ENCODE data around the gene DGCR8. TPM values are rescaled to one million over a fixed set of nuclear protein-coding genes. Genes with fewer than 3 reads are reported as not detected.

Gene DGCR8
- total and polyA plus RNA-seq, 12 donors = 8.3 to 26.3 (median 14.0) TPM

- TF ChIP-seq CTCF (IDR thresholded peaks at IDR 0.05) = no peak
- 81% methylated on average over 14 of the region's 14 CpGs for WGBS, 2 donors
- peaks cover 0 to 36% (median 0%) of the 10 kb centered on the region in 9 donors for H3K36me3 ChIP-seq
- intact Hi-C loops (cut with DNase I) = no loop called here
- no peaks in the 10 kb centered on the region for H3K27me3 ChIP-seq
- no peak overlapping the region for H3K27ac ChIP-seq
- H3K4me1 ChIP-seq = no peaks in the 10 kb centered on the region
- no peak overlapping the region for H3K4me3 ChIP-seq
- no peaks in the 10 kb centered on the region for H3K9me3 ChIP-seq
- no peak for ATAC-seq
- DNase-seq = no peak
These were observed 67.4 kb downstream of the DGCR8 start for GRCh38 chr22:20147237-20147988.

- no peaks in the 10 kb centered on the region for H3K4me1 ChIP-seq
- ATAC-seq (no peak), DNase-seq (no peak)
- WGBS, 2 donors = 86 to 89% methylated on average over 15 to 18 of the region's 18 CpGs
- peaks cover 0 to 28% (median 0%) of the 10 kb centered on the region in 9 donors for H3K36me3 ChIP-seq
- no peak overlapping the region for H3K4me3 ChIP-seq
- no peak overlapping the region for H3K27ac ChIP-seq
- intact Hi-C loops (cut with DNase I) = no loop called here
- no peaks in the 10 kb centered on the region for H3K27me3 ChIP-seq
- no peak for TF ChIP-seq CTCF (IDR thresholded peaks at IDR 0.05)
- no peaks in the 10 kb centered on the region for H3K9me3 ChIP-seq
These were observed 68.4 kb downstream of the DGCR8 start for GRCh38 chr22:20148414-20148813.

GRCh38 chr22:20149257-20150250 is 69.5 kb downstream of the DGCR8 start:
- no peak overlapping the region for H3K27ac ChIP-seq
- H3K9me3 ChIP-seq = no peaks in the 10 kb centered on the region
- 78 to 79% methylated on average over 31 to 32 of the region's 32 CpGs for WGBS, 2 donors
- ATAC-seq = peak in 1 of 8 donors; percentile 28
- no peaks in the 10 kb centered on the region for H3K27me3 ChIP-seq
- no peak overlapping the region for H3K4me3 ChIP-seq
- H3K36me3 ChIP-seq = peaks cover 0 to 17% (median 0%) of the 10 kb centered on the region in 9 donors
- no peak for DNase-seq
- TF ChIP-seq CTCF (IDR thresholded peaks at IDR 0.05) = no peak
- intact Hi-C loops (cut with DNase I) = loop anchor here in 1 of 10 donors (10.0 kb wide), 1 partner anchor 55 kb away; no protein-coding TSS in a partner anchor
- H3K4me1 ChIP-seq = no peaks in the 10 kb centered on the region

Measured in heart right ventricle (tissue), 16 donors.